G401.6 (cell line): Measurements from ENCODE around the gene CARMIL3.
A peak's percentile ranks its signal among the peaks of the same experiment; 100 is the strongest.
"Not testable (repeated sequence)": the region's sequence is repeated elsewhere in the genome, so short reads cannot be mapped to it uniquely, and the experiment has no call there.

Source experiments
- FAIRE-seq: peaks from 2 replicates; lab custom pipeline; 2012; peaks lifted over from hg19 to GRCh38; lab: Jason Lieb, UNC

Gene CARMIL3

DNA sequence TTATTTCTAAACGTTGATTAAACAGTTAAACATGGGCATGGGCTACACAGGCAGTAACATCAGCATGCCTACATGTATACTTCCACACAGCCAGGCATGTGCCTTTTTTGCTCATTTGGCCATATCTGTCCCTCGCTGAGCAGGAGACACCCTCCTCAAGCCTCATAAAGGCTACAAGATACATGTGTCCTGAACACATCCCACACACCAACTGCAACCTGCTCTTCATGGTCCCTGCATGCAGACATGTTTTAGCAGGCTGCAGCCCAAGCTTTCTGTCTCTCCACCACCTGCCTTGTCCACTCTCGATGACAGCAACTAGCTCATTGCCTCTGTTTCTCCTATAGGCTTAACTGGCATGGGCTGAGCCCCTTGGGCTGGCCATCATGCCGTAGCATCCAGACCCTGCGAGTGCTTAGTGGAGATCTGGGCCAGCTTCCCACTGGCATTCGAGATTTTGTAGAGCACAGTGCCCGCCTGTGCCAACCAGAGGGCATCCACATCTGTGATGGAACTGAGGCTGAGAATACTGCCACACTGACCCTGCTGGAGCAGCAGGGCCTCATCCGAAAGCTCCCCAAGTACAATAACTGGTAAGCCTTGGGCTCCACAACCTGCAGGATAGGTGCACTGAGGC lies 44.9 kb downstream of the CARMIL3 start:
- no peak for FAIRE-seq

DNA sequence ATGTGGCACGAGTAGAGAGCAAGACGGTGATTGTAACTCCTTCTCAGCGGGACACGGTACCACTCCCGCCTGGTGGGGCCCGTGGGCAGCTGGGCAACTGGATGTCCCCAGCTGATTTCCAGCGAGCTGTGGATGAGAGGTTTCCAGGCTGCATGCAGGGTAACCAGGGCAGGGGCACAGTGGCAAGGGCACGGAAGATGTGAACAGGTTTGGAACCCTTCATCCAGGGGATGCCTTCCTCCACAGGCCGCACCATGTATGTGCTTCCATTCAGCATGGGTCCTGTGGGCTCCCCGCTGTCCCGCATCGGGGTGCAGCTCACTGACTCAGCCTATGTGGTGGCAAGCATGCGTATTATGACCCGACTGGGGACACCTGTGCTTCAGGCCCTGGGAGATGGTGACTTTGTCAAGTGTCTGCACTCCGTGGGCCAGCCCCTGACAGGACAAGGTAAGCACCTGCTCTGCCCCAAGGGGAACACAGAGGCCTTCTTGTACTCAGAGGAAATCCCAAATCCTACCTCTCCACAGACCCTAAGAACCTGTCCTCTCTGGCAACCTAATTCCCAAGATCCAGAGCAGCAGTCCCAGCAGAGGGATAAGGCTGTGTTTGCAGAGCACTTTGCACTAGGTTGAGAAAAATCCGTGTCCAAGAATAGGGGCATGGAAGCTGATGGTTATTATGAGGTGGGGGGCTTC lies 46.6 kb downstream of the CARMIL3 start:
- no peak for FAIRE-seq

DNA sequence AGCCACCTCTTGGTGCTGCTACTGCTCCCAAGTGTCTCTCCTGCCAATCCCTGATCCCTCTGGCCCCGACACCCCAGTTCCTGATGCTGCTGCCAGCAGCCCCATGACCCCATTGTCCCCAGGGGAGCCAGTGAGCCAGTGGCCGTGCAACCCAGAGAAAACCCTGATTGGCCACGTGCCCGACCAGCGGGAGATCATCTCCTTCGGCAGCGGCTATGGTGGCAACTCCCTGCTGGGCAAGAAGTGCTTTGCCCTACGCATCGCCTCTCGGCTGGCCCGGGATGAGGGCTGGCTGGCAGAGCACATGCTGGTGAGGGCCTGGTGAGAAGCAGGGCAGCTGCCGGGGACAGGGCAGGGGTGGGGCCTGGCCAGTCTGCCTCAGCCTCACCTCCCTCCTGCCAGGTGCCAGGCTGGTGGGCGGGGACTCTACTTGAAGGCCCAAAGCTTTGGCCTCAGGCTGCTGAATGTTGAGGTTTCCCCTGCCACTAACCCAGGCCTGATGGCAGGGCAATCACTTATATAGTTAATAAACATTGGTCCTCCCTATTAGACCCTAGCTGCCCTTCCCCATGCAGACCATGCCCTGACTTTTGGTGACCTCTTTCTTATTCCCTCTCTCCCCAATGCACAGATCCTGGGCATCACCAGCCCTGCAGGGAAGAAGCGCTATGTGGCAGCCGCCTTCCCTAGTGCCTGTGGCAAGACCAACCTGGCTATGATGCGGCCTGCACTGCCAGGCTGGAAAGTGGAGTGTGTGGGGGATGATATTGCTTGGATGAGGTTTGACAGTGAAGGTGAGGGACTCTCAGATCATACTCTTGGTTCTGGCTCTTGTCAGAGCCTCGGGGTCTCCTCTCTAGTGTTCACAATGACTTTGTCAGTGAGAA lies 47.4 kb downstream of the CARMIL3 start:
- no peak for FAIRE-seq

DNA sequence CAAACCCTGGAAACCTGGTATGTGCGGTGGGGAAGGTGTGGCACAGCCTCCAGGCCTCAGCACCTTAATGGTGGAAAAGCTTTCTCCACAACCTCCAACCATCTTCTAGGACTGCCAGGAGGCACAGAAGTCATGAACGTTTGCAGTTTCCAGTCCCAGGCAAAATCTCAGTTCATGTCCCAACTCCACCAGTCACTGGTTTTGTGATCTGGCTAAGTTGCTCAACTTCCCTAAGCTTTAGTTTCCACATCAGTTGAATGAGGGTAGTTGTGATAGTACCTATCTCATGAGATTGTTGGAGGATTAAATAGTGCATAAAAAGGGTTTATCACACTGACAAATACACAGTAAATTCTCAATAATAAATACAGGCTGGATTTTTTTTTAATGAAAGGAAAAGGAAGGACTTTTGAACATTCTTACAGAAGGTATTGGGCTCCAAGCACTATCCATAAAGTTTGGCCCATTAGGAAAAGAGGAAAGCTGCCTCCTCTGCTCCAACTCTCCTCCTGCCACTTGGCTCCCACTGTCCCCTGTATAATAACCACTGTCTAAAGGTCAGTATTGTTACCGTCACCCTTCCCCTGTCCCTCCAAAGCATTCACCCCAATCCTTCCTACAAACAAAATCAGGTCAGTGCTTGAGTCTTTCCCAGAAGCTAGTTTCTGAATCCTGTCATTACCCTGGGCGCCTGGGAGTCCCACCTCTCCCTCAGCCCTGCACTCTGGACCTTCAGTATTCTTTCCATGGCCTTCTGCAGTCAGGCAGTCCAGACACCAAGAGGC lies 48.6 kb downstream of the CARMIL3 start:
- no peak for FAIRE-seq

DNA sequence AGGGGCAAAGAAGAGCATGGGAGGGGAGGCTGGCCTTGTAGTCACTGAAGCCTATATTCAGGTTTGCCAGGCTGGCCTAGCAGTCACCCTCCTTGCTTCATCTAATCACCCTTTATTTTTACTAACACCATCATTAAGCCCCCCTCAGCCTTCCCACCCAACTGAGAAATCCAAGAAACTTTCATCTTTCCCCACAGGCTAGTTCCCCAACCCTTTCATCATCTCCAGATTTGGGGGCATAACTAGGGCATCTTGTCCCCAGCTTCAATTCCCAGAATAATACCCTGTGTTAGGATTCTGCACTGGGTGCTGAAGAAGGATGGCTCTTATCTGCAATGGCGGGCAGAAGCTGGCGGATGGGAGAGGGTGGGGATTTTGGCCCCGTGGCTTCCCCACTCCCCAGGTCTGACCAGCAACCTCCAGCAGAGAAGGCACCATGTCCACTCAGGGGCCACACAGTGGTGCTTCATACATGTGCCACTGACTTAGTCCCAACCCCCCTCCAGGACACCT lies 49.2 kb downstream of the CARMIL3 start:
- FAIRE-seq = no peak

DNA sequence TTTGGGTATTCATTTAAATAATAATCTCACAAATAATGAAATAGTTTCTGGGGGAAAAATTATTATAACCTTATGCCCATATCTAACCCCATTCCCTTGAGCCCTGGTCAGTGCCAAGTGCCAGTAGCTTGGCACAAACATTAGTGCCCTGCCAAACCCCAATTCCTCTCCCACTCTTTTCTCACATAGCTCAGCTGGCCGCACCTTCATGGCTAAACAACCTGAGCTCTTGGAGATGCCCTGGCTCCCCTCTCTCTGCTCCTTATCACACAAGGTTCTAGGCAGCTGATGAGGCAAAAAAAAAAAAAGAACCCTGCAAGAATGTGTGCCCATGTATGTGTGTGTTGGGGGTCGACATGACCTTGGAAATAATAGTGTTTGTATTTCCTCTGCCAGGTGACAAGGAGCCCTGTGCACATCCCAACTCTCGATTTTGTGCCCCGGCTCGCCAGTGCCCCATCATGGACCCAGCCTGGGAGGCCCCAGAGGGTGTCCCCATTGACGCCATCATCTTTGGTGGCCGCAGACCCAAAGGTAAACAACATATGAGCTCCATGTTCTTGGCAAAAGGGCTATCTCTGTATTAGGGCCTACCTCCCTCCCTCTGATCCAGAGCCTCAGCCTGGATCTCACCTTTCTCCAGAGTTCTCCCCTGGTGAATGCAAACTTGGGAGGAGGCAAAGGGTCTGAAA lies 50.7 kb downstream of the CARMIL3 start:
- FAIRE-seq = no peak

DNA sequence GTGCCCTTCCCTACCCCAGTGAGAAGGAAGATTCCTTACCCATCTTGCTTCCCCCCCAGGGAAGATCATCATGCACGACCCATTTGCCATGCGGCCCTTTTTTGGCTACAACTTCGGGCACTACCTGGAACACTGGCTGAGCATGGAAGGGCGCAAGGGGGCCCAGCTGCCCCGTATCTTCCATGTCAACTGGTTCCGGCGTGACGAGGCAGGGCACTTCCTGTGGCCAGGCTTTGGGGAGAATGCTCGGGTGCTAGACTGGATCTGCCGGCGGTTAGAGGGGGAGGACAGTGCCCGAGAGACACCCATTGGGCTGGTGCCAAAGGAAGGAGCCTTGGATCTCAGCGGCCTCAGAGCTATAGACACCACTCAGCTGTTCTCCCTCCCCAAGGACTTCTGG lies 51.6 kb downstream of the CARMIL3 start:
- no peak for FAIRE-seq

DNA sequence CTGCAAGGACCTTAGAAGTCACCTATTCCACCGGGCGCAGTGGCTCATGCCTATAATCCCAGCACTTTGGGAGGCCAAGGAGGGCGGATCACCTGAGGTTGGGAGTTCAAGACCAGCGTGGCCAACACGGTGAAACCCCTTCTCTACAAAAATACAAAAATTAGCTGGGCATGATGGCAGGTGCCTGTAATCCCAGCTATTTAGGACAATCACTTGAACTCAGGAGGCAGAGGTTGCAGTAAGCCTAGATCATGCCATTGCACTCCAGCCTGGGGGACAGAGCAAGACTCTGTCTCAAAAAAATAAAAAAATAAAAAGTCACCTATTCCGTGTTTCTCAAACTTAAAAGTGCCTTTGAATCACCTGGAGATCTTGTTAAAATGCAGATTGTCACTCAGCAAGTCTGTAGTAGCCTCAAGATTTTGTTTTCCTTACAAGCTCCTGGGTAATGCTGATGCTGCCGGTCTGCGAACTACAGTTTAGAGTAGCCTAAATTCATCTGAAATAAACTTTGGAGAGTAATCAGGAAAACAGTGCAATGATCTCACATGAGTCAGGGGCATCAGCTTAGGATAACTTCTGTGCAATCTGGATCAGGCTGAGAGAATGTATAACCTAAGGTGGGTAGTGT lies 53.9 kb downstream of the CARMIL3 start:
- FAIRE-seq = not testable (repeated sequence)

DNA sequence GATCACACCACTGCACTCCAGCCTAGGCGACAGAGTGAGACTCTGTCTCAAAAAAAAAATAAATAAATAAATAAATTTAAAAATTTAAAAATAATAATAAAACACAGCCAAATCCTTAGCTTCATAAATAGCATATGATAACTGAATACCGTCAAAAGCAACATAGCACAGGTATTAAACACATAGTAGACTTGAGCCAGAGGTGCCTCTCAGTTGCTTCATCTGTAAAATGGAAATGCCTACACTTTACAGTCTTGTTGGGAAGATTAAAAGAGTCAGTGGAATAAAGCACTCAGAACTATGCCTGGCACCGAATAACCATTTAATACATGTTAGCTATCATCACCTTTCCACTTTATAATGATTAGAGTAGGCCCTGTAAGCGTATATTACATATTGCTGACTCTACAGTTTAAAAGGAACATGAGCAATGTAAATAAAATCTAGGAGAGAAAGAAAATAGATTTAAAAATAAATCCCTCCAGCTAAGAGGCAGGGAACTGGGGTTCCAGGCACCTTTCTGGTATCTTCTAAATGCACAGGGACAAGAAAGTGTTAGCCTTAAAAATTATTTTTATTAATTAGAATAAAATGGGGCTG lies 55.0 kb downstream of the CARMIL3 start:
- no peak for FAIRE-seq

DNA sequence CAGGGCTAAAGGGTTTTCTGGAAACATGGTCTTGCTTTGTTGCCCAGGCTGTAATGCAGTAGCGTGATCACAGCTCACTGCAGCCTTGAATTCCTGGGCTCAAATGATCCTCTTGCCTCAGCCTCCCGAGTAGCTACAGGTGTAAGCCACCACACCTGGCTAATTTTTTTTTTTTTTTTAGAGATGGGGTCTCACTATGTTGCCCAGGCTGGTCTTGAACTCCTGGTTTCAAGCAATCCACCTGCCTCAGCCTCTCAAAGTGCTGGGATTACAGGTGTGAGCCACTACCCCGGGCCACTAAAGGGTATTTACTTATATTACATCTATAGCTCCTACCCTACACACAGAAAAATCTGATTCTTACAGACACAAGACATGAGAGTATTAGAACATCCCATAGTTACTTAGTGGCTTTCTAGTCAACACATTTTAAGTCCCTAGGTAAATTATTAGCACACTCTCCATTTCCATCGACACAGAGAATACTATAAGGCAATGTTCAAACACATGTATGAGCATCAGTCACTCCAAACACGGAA lies 56.6 kb downstream of the CARMIL3 start:
- FAIRE-seq = no peak

DNA sequence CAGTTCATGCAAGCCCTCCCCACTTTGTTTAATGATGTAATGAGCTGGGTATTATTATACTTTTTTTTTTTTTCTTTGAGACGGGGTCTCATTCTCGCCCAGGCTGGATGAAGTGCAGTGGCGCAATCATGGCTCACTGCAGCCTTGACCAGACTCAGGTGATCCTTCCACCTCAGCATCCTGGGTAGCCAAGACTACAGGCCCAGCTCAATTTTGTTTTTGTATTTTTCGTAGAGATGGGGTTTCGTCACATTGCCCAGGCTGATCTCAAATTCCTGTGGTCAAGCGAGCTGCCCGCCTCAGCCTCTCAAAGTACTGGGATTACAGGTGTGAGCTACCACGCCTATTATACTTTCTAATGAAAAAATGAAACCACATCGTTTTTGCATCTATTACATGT lies 58.3 kb downstream of the CARMIL3 start:
- FAIRE-seq = no peak

DNA sequence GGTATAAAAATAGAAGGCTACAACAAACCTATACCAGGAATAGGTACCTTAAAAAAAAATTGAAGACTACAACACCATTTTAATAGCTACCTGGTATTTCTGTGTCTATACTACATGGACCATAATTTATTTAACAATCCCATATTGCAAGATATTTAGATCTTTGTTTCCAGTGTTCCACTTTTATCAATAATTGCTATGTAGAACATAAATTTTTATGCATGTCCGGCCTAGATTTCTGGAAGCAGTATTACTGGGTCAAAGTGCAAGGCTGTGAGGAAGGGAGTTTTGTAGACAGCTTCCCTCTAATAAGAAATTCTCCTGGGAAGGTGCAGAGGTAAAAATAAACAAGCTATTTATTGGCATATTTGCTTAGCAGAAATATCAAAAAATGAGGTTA lies 58.7 kb downstream of the CARMIL3 start:
- no peak for FAIRE-seq

DNA sequence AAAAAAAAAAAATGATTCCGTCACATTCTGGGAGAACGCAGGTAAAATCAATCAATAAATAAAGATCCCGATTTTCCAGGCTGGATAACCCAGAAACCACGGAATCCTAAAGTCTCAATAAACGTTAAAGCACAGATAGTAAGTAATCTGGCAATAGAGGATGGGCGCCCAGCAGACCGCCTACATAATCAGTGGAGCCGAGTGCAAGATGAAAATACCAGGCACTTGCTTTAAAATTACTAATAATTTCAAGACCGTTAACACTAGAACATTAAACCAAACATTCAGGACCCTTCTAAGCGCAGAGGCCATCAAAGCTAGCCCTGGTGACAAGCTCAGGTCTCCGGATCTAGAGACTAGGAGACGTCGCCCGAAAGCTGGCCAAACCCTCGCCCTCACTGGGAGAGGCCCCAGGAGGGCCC lies 61.6 kb downstream of the CARMIL3 start:
- no peak for FAIRE-seq

DNA sequence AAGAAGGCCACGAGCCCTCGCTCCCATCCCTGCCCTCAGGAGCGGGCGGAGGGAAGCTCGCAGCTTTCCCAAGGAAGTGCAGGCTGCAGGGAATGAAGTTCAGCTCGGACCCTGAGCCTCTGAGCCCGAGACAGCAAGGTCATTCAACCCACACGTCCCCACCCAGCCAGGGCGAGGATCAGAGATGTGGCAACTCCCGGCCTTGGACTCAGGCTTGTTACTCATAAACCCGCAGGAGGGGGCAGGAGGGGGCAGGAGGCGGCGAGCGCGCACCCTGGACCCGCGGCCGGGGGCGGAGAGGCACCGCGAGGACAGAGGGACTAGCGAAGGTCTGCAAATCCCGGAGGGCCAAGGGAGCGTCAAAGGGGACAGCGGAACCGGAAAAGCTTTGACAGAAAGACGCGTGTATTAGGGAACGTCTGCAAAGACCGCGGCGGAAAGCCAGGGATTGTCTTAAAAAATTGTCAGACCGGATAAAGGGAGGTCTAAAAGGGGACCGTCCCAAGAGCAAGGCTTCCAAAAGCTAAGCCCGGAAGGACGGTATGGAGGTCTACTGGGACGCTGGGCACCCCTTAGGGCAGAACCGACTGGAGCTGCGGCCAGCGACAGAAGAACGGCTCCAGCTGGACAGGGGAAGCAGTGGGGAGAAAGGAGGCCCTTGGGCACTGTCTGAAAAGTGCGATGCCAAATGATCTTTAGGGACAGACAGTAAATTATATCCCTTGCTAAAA lies 62.2 kb downstream of the CARMIL3 start:
- no peak for FAIRE-seq

DNA sequence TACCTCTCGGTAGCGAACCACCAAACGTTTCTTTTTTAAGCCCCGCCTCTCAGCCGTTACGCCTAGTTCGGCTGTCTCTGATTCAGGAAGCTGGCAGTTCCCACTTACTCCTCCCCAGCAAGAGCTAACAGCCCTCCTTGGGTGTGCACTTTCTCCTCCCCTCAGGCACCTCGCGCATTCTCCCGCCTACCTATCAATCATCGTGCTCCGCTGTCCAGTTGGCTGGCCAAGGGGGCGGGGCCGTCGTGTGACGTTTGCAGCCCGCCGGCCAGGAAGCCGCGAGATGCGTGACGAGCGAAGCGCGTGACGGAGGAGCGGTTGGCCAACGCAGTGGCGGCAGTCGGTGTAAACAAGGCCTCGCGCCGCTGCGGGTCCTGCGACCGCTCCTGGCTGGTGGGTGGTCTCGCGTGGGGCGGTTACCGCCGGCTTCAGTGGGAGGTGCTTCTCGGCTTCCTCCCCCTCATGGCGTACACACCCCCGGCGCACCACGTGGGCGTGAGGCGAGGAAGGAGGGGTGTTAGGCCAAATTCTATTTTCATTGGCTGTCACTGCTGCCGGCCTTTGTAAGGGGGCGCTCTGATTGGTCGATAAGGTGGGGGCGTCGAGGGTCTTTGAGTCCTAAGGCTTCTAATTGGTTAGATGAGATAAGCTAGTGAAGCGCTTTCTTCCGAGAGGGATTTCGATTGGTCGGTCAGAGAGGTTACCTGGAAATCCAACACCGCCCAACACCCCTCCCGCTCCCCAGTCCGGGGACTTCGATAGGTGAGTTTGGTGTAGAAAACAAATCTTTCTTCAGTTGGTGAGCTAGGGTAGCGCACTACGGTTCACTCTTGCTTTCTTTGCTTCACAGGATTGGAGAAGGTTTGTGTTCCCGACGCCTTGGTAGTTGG lies 63.0 kb downstream of the CARMIL3 start, which contains the start of the genes DCAF11 and NRL:
Gene DCAF11, plus strand, starts transcription at position 246 of the 890 bp plus-strand sequence. CDS start 818 bp downstream, outside the sequence.
Gene NRL, minus strand, starts transcription at position 418 of the 890 bp plus-strand sequence. CDS start 32,101 bp downstream, outside the sequence.
- FAIRE-seq = peak; percentile 98

DNA sequence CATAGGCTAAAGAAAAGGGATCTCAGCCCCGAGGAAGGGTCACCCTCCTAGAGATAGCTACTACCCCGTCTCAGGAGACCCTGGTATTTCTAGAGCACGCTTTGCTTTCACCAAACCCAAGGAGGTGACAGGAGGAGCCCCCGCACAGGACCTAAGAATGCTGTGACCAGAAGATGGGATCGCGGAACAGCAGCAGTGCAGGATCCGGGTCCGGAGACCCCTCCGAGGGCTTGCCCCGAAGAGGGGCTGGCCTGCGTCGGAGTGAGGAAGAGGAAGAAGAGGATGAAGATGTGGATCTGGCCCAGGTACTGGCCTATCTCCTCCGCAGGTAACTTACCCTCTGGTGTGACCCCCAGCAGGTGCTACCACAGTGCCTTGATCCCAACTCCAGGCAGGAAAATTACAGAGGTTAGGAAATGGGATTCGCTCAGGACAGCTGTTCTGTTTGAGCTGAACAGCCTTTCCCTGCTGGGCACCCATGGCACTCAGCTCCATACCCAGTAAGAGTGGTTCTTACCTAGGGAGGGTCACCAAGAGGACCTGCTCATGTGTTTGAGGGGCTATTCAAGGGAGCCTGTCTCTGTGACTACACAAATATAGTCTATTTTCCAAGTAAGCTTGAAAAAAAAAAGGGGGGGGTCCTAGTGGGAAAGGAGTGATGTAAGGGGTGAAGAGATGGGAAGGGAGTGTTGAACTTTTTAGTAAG lies 63.8 kb downstream of the CARMIL3 start:
- FAIRE-seq = no peak

DNA sequence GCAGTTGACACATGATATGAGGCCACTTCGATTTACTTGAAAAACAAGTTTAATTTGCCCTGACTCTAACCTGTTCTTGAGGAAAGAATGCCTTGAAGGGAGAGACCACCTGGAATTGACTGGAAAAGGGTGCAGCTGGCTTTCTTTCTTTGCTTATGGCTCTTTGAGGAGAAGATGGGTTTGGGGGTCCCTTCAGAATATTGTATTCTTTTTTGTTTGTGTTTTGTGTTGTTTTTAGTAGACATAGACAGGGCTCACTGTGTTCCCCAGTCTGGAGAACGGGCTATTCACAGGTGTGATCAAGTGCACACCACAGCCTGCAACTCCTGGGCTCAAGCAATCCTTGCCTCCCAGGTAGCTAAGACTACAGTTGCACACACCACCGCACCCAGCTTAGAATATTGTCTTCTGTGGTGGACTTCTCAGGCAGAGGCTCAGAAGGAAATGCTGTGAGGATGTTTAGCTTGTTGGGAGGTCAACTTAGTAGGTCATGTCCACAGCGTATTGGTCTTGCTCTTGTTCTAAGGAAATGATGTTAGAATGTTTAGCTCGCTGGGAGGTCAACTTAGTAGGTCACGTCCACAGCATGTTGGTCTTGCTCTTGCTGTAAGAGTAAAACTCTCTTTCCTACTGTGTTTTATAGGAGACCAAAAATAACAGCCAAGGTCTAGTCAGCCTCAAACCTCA lies 64.5 kb downstream of the CARMIL3 start:
- FAIRE-seq = no peak
